Liver (tissue), 9 donors: ENCODE data around the gene ATR. TPM values are rescaled to one million over a fixed set of nuclear protein-coding genes. Genes with fewer than 3 reads are reported as not detected.

ENCODE experiments used
- DNase-seq: peaks from one replicate; pipeline ENCODE4 v3.0.0-alpha.2; 2017; ENCODE audit warnings: low spot score
- H3K27ac ChIP-seq, 2 donors: one replicate each; pipeline ENCODE4 v1.7.0; 2013; ENCODE audit warnings: inconsistent platforms in 2 of 2, low read length in 2 of 2, control low read depth in 1 of 2, low read depth in 1 of 2, mild to moderate bottlenecking in 1 of 2
- H3K27me3 ChIP-seq, 4 donors: one replicate each; pipeline versions ENCODE4 v1.6.1 to v1.7.0; 2013; ENCODE audit warnings: low read length in 3 of 4, inconsistent platforms in 1 of 4, mild to moderate bottlenecking in 1 of 4, moderate library complexity in 1 of 4; ENCODE audit not compliant: control insufficient read depth in 4 of 4, insufficient read depth in 4 of 4
- H3K36me3 ChIP-seq, 4 donors: one replicate each; pipeline versions ENCODE4 v1.6.1 to v1.7.0; 2013; ENCODE audit warnings: low read length in 3 of 4, mild to moderate bottlenecking in 3 of 4, low read depth in 1 of 4, moderate library complexity in 1 of 4; ENCODE audit not compliant: control insufficient read depth in 4 of 4, insufficient read depth in 3 of 4
- H3K4me1 ChIP-seq, 4 donors: one replicate each; pipeline versions ENCODE4 v1.6.1 to v1.7.0; 2013; ENCODE audit warnings: low read length in 3 of 4, mild to moderate bottlenecking in 3 of 4, moderate library complexity in 1 of 4; ENCODE audit not compliant: control insufficient read depth in 4 of 4, insufficient read depth in 4 of 4
- H3K4me3 ChIP-seq, 3 donors: one replicate each; pipeline versions ENCODE4 v1.6.1 to v1.7.0; 2013; ENCODE audit warnings: low read length in 3 of 3, control low read depth in 1 of 3, low read depth in 1 of 3, mild to moderate bottlenecking in 1 of 3
- H3K9ac ChIP-seq, 2 donors: one replicate each; pipeline ENCODE4 v1.7.0; 2013; ENCODE audit warnings: low read length in 2 of 2, mild to moderate bottlenecking in 2 of 2, moderate library complexity in 2 of 2, control low read depth in 1 of 2, low read depth in 1 of 2
- H3K9me3 ChIP-seq, 4 donors: one replicate each; pipeline versions ENCODE4 v1.6.1 to v1.7.0; 2013; ENCODE audit warnings: low read length in 3 of 4; ENCODE audit not compliant: control insufficient read depth in 4 of 4
- EGR1 ChIP-seq, 2 donors: IDR thresholded peaks; 2 replicates each; pipeline ENCODE4 v1.6.1; 2016 to 2018; ENCODE audit warnings: antibody characterized with exemption in 2 of 2, low read depth in 2 of 2
- FOXA1 ChIP-seq: IDR thresholded peaks from 2 replicates; pipeline ENCODE4 v1.6.1; 2016; ENCODE audit warnings: antibody characterized with exemption
- FOXA2 ChIP-seq: IDR thresholded peaks from 2 replicates; pipeline ENCODE4 v1.6.1; 2016; ENCODE audit warnings: antibody characterized with exemption
- GABPA ChIP-seq, 2 donors: IDR thresholded peaks in 1 of 2; conservative IDR thresholded peaks in 1 of 2; 2 replicates each; pipeline ENCODE4 v1.6.1; 2016; ENCODE audit warnings: antibody characterized with exemption in 2 of 2, mild to moderate bottlenecking in 1 of 2, moderate library complexity in 1 of 2
- HNF4A ChIP-seq, 2 donors: conservative IDR thresholded peaks; 2 replicates each; pipeline ENCODE4 v1.6.1; 2016; ENCODE audit warnings: antibody characterized with exemption in 2 of 2, mild to moderate bottlenecking in 2 of 2
- HNF4G ChIP-seq: IDR thresholded peaks from 2 replicates; pipeline ENCODE4 v1.6.1; 2016; ENCODE audit warnings: antibody characterized with exemption
- JUND ChIP-seq, 2 donors: IDR thresholded peaks; 2 replicates each; pipeline ENCODE4 v1.6.1; 2016; ENCODE audit warnings: antibody characterized with exemption in 2 of 2
- NR2F2 ChIP-seq: IDR thresholded peaks from 2 replicates; pipeline ENCODE4 v1.6.1; 2016; ENCODE audit warnings: antibody characterized with exemption
- RAD21 ChIP-seq, 2 donors: IDR thresholded peaks; 2 replicates each; pipeline ENCODE4 v1.6.1; 2016; ENCODE audit warnings: antibody characterized with exemption in 2 of 2, mild to moderate bottlenecking in 2 of 2
- RXRA ChIP-seq, 2 donors: IDR thresholded peaks; 2 replicates each; pipeline ENCODE4 v1.6.1; 2017 to 2018; ENCODE audit warnings: antibody characterized with exemption in 2 of 2, mild to moderate bottlenecking in 1 of 2
- SP1 ChIP-seq: IDR thresholded peaks from 2 replicates; pipeline ENCODE4 v1.6.1; 2018; ENCODE audit warnings: antibody characterized with exemption, mild to moderate bottlenecking
- TAF1 ChIP-seq: conservative IDR thresholded peaks from 2 replicates; pipeline ENCODE4 v1.6.1; 2016; ENCODE audit warnings: antibody characterized with exemption, mild to moderate bottlenecking
- WGBS: extraction: QIAGEN DNeasy Blood & Tissue Kit; methylation state at CpG from one replicate; pipeline ENCODE4 v1.1.7; 2013; 5-methylcytosine and 5-hydroxymethylcytosine counted together
- polyA plus RNA-seq, 2 donors: library from polyadenylated mRNA; stranded (reverse) in 1 of 2; unstranded in 1 of 2; fragments of 200-250 nt in 1 of 2; fragments of >200 nt in 1 of 2; fragmentation: Nextera tagmentation in 1 of 2; extraction: Ambion mirVana in 1 of 2; gene quantifications; one replicate each; pipeline versions ENCODE4 v1.2.1 to v1.2.3, GENCODE V29; 2013 to 2015
- total RNA-seq, 2 donors: library from RNA; depleted of rRNA; stranded (reverse); fragments of >200 nt; gene quantifications; one replicate each; pipeline ENCODE4 v1.2.3, GENCODE V29; 2014
- TF ChIP-seq, protein P1 (sequence below): IDR thresholded peaks from 2 replicates; pipeline ENCODE4 v1.6.1; 2016; ENCODE audit warnings: antibody characterized with exemption
- TF ChIP-seq, protein P2 (sequence below): fragments of 150-350 bp; IDR thresholded peaks from 2 replicates; pipeline ENCODE4 v1.5.1; 2017; ENCODE audit warnings: improper control_type of control experiment, low read depth, low read length; ENCODE audit not compliant: missing input control
- TF ChIP-seq, protein P3 (sequence below): IDR thresholded peaks from 2 replicates; pipeline ENCODE4 v1.6.1; 2016; ENCODE audit warnings: antibody characterized with exemption
- TF ChIP-seq, protein P4 (sequence below): IDR thresholded peaks from 2 replicates; pipeline ENCODE4 v1.6.1; 2016; ENCODE audit warnings: antibody characterized with exemption
- TF ChIP-seq, protein P5 (sequence below): IDR thresholded peaks from 2 replicates; pipeline ENCODE4 v1.6.1; 2016; ENCODE audit warnings: antibody characterized with exemption, mild to moderate bottlenecking
- donor health status: healthy.
- donor health status: healthy.
- donor health status: healthy.
- donor health status: healthy.
- donor health status: healthy.

ATR gene
- total and polyA plus RNA-seq, 4 donors: 5.0 to 21.5 (median 12.1) TPM

DNA sequence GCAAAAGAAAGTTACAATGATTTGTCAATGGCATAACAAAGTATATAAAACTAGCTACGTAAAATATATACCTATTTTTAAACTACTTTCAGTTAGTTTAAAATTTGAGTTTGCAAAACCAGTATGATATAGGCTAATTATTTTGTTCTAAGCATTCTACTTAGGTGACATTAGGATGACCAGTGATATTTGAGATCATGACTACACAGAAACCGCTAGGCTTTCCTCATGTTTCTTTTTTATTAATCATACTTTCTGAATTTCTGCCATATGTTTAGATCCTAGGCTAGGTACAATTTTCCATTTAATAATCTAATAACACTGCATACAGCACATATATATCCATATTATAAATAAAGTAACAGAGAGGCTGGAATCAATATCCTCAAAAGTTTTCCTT, 78.3 kb downstream of the ATR start:
- Histone ChIP-seq H3K27ac (no peak overlapping the region), H3K9me3 (no peaks in the 10 kb centered on the region), H3K4me3 (no peak overlapping the region), H3K9ac (no peak overlapping the region), H3K4me1 (no peaks in the 10 kb centered on the region), H3K36me3 (peaks cover 4 to 18% (median 9%) of the 10 kb centered on the region in 4 donors), H3K27me3 (no peaks in the 10 kb centered on the region)
- WGBS: 95% methylated on average over 2 of the region's 2 CpGs
- TF ChIP-seq, protein P1, sequence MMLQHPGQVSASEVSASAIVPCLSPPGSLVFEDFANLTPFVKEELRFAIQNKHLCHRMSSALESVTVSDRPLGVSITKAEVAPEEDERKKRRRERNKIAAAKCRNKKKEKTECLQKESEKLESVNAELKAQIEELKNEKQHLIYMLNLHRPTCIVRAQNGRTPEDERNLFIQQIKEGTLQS: no peak
- no peak for TF ChIP-seq RAD21 (IDR thresholded peaks at IDR 0.05)
- TF ChIP-seq JUND (IDR thresholded peaks at IDR 0.05): no peak
- no peak for TF ChIP-seq FOXA2
- TF ChIP-seq TAF1: no peak
- TF ChIP-seq HNF4A (conservative IDR thresholded peaks at IDR 0.05): no peak
- no peak for TF ChIP-seq FOXA1
- no peak for TF ChIP-seq EGR1 (IDR thresholded peaks at IDR 0.05; ENCODE audit: low read depth in 2 of 2)
- TF ChIP-seq, protein P2, sequence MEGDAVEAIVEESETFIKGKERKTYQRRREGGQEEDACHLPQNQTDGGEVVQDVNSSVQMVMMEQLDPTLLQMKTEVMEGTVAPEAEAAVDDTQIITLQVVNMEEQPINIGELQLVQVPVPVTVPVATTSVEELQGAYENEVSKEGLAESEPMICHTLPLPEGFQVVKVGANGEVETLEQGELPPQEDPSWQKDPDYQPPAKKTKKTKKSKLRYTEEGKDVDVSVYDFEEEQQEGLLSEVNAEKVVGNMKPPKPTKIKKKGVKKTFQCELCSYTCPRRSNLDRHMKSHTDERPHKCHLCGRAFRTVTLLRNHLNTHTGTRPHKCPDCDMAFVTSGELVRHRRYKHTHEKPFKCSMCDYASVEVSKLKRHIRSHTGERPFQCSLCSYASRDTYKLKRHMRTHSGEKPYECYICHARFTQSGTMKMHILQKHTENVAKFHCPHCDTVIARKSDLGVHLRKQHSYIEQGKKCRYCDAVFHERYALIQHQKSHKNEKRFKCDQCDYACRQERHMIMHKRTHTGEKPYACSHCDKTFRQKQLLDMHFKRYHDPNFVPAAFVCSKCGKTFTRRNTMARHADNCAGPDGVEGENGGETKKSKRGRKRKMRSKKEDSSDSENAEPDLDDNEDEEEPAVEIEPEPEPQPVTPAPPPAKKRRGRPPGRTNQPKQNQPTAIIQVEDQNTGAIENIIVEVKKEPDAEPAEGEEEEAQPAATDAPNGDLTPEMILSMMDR: no peak
- TF ChIP-seq NR2F2: no peak
- TF ChIP-seq, protein P3, sequence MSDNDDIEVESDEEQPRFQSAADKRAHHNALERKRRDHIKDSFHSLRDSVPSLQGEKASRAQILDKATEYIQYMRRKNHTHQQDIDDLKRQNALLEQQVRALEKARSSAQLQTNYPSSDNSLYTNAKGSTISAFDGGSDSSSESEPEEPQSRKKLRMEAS: no peak
- no peak for TF ChIP-seq SP1
- TF ChIP-seq GABPA (IDR thresholded peaks at IDR 0.05 in 1 of 2, conservative IDR thresholded peaks at IDR 0.05 in 1 of 2): no peak
- TF ChIP-seq, protein P4, sequence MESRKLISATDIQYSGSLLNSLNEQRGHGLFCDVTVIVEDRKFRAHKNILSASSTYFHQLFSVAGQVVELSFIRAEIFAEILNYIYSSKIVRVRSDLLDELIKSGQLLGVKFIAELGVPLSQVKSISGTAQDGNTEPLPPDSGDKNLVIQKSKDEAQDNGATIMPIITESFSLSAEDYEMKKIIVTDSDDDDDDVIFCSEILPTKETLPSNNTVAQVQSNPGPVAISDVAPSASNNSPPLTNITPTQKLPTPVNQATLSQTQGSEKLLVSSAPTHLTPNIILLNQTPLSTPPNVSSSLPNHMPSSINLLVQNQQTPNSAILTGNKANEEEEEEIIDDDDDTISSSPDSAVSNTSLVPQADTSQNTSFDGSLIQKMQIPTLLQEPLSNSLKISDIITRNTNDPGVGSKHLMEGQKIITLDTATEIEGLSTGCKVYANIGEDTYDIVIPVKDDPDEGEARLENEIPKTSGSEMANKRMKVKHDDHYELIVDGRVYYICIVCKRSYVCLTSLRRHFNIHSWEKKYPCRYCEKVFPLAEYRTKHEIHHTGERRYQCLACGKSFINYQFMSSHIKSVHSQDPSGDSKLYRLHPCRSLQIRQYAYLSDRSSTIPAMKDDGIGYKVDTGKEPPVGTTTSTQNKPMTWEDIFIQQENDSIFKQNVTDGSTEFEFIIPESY: no peak
- TF ChIP-seq, protein P5, sequence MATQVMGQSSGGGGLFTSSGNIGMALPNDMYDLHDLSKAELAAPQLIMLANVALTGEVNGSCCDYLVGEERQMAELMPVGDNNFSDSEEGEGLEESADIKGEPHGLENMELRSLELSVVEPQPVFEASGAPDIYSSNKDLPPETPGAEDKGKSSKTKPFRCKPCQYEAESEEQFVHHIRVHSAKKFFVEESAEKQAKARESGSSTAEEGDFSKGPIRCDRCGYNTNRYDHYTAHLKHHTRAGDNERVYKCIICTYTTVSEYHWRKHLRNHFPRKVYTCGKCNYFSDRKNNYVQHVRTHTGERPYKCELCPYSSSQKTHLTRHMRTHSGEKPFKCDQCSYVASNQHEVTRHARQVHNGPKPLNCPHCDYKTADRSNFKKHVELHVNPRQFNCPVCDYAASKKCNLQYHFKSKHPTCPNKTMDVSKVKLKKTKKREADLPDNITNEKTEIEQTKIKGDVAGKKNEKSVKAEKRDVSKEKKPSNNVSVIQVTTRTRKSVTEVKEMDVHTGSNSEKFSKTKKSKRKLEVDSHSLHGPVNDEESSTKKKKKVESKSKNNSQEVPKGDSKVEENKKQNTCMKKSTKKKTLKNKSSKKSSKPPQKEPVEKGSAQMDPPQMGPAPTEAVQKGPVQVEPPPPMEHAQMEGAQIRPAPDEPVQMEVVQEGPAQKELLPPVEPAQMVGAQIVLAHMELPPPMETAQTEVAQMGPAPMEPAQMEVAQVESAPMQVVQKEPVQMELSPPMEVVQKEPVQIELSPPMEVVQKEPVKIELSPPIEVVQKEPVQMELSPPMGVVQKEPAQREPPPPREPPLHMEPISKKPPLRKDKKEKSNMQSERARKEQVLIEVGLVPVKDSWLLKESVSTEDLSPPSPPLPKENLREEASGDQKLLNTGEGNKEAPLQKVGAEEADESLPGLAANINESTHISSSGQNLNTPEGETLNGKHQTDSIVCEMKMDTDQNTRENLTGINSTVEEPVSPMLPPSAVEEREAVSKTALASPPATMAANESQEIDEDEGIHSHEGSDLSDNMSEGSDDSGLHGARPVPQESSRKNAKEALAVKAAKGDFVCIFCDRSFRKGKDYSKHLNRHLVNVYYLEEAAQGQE: no peak
- TF ChIP-seq RXRA (IDR thresholded peaks at IDR 0.05): no peak
- no peak for TF ChIP-seq HNF4G
- no peak for DNase-seq
